ENCODE measurements around the gene CARS1.

Gene CARS1

DNA sequence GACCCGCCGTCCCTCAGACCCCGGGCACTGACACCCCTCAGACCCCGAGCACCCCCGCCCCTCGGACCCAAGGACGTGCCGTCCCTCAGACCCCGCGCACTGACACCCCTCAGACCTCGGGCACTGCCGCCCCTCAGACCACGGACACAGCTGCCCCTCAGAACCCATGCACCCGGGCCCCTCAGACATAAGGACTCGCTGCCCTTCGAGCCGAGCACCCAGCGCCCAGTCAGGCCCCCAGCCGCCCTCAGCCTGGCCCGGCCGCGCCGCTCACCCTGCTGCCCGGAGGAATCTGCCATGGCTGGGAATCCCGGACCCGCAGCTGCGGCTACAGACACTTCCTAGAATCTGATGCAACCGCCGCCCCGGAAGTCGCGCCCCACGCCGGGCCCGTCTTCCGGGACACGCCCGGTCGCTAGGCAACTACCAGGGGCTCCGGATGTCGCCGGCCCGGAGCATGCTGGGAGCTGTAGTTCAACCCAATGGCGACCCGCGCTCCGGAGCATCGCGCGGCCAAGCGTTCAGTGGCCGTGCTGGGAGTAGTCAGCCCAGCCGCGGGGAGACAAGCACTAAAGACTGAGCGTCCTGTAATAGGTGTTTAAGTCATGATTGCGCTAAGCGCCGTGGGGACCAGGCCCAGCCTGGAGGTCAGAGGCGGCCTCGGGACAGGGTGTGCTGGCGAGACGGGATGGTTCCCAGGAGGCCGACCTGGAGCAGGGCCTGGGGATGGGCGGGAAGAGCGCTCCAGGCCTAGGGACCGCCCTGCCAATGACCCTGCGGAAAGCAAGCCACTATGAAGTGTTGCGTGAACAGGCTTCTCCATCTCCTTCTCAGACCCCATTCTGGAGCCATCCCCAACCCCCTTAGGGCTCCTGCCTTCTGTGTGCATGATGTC is at the start of gene CARS1:
Gene CARS1 (minus strand): TSS at position 355 of the 895 bp plus-strand sequence. CDS start 56 bp downstream, at position 299.
- in situ Hi-C loops (cut with MboI; ENCODE audit: low sequenced_read_pairs), result no loop called here

DNA sequence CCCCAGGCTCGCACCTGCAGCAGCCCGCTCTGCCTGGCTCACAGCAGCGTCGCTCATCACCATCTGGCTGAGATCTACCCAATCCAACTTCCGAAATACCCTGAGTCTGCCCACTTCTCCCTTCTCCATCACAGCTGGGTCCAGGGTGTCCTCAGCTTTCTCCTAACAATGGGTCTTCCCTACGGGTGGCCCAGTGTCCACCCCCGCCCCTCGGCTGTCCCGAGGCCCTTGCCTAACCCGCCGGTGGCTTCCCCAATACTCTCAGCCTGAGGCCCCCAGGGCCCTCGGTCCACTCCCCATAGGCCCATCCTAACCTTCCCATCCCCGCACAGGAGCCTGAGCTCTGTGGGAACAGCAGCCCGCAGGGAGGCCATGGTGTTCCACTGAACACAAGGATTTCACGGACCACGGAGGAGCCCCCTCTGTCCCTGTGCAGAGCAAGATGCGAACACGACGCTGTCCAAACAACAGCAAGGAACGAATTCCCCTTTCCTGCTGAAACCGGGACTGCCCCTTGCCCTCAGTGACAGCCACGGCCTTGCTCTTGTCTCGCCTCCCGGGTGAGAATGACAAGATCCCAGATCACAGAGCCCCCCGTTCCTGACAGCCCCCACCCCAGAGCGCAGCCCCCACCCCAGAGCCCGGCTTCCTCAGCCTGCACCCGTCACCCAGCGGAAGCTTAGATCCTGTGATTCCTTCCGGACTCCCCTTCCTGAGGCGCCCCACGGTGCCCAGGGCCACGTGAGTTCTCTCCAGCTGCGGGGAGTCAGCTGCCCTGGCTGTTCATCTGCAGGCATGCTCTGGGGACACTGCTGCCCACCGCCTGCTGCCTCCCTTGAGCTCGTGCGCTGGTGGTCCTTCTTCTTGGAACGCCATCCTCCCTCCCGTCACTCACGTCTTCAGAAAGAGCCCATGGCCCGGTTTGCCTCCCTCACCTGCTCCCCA is 48.8 kb upstream of the CARS1 start:
- in situ Hi-C loops (cut with MboI; ENCODE audit: low sequenced_read_pairs), result no loop called here

- in situ Hi-C loops (cut with MboI; ENCODE audit: low sequenced_read_pairs), result no loop called here
Measured at GRCh38 chr11:3104961-3105790, 48.0 kb upstream of the CARS1 start.

- in situ Hi-C loops (cut with MboI; ENCODE audit: low sequenced_read_pairs), result no loop called here
Measured at GRCh38 chr11:3104051-3104714, 47.0 kb upstream of the CARS1 start.

GRCh38 chr11:3103076-3103475 is 45.9 kb upstream of the CARS1 start:
- in situ Hi-C loops (cut with MboI; ENCODE audit: low sequenced_read_pairs), result no loop called here

GRCh38 chr11:3102641-3102921 is 45.4 kb upstream of the CARS1 start:
- in situ Hi-C loops (cut with MboI; ENCODE audit: low sequenced_read_pairs), result no loop called here

DNA sequence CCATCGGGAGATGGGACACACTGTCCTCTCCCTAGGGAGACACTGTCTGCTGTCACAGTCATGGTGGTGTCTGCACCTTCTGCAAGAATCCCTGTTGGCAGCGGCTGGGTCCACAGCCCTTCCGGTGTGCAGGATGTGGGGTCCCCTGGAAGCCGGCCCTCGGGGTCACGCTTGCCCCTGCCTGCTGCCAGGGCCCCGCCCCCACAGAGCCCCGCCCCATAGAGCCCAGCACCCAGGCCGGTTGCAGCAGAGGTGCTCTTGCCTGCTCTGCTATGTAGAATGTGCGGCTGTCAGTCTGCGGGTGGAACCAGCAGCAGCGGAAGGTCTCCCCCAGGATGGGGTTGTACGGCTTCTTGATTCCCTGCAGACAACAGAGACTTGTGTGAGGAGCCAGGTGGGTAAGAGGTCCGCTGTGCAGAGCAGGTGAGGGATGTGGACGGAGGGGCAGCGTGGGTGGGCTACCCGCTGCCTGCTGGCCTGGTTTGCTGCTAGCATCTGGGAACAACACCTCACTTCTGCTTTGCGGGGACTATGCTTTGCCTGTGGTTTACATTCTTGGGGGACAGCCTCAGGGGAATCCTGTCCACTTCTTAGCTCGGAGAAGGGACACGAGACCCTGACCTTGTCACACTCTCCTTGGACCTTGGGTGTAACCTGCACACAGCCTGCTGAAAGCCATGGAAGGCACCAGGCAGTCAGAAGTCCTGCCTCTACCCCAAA is 44.9 kb upstream of the CARS1 start:
- in situ Hi-C loops (cut with MboI; ENCODE audit: low sequenced_read_pairs), result no loop called here

DNA sequence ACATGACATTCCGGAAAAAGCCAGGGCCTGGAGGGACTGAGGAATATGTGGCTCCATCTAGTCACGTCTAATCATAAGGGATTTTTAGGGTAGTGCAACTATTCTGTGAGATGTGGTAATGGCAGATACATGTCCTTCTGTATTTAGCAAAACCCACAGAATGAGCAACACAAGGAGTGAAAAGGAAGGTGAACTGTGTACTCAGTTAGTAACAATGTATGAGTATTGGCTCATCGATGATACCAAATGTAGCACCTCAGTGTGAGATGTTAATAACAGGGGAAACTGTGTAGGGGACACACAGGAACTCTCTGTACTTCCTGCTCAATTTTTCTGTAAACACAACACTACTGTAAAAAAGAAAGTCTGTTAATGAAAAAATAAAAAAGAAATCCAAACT is 42.0 kb upstream of the CARS1 start:
- in situ Hi-C loops (cut with MboI; ENCODE audit: low sequenced_read_pairs), result no loop called here

GRCh38 chr11:3096909-3097530 is 39.8 kb upstream of the CARS1 start:
- in situ Hi-C loops (cut with MboI; ENCODE audit: low sequenced_read_pairs), result no loop called here

GRCh38 chr11:3095712-3096361 is 38.6 kb upstream of the CARS1 start:
- in situ Hi-C loops (cut with MboI; ENCODE audit: low sequenced_read_pairs), result no loop called here

- in situ Hi-C loops (cut with MboI; ENCODE audit: low sequenced_read_pairs), result no loop called here
Measured at GRCh38 chr11:3094223-3094824, 37.1 kb upstream of the CARS1 start.

DNA sequence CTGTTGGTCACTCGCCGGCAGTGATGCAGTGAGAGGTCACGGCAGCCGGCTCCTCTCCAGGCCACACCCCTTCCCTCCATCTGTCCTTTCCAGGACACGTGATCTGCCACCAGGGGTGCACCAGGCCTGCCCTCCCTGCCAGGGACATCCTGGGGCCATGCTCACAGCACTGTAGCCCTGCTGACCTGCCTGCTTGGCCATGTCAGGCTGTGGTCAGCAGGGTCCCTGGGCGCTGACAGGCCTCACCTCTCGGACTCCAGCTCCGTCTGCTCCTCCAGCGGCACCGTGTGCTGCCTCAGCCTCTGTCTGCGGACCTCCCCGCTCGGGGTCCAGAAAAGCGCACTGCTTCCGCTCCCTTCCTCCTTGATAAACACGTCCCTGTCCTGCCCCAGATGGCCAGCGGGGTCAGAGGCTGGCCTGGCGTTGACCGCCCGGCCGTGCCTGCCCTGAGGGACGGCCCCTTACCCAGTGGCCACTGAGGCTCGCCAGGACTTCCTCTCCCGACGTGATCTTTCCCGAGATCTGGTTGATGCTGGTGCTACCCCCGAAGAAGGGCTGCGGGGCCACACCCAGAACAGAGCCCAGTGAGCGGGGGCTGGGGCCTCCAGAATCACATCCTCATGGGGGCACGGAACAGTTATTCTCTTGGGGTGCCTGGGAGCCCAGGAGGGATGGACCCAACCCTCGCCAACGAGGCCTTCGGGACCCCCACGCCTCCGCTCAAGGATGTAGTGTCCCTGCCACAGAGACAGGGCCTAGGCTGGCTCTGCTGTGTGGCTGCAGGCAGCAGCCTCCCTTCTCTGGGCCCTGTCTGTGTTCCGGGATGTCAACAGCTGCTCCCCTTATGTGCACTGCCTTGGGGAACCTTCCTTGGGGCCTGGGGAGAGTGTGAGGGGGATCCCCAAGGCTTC is 36.3 kb upstream of the CARS1 start:
- in situ Hi-C loops (cut with MboI; ENCODE audit: low sequenced_read_pairs), result no loop called here

DNA sequence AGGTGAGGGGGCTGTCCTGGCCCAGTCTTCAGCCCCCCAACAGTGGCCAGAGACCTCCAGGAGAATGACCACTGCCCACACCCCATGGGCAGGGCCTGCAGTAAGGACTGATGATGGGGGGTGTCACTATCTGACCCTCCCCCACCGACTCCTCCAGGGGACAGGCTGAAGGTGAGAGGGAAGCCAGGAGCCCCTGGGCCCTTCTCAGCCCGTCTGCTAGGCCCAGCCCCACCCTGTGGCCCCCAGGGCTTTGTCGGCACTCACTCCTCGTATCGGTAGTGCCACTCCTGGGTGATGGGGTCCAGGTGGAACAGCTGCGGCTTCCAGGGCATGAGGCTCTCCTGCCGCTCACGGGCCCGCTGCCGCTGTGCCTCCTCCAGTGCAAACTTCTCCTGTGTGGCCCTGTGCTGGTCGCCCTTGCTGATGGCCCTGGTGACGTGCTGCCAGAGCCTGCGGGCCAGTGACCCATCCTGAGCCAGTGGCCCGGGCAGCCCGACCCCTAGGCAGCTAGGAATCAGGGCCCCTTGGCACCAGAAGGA is 35.4 kb upstream of the CARS1 start:
- in situ Hi-C loops (cut with MboI; ENCODE audit: low sequenced_read_pairs), result no loop called here

GRCh38 chr11:3091846-3092602 is 34.8 kb upstream of the CARS1 start:
- in situ Hi-C loops (cut with MboI; ENCODE audit: low sequenced_read_pairs), result no loop called here

DNA sequence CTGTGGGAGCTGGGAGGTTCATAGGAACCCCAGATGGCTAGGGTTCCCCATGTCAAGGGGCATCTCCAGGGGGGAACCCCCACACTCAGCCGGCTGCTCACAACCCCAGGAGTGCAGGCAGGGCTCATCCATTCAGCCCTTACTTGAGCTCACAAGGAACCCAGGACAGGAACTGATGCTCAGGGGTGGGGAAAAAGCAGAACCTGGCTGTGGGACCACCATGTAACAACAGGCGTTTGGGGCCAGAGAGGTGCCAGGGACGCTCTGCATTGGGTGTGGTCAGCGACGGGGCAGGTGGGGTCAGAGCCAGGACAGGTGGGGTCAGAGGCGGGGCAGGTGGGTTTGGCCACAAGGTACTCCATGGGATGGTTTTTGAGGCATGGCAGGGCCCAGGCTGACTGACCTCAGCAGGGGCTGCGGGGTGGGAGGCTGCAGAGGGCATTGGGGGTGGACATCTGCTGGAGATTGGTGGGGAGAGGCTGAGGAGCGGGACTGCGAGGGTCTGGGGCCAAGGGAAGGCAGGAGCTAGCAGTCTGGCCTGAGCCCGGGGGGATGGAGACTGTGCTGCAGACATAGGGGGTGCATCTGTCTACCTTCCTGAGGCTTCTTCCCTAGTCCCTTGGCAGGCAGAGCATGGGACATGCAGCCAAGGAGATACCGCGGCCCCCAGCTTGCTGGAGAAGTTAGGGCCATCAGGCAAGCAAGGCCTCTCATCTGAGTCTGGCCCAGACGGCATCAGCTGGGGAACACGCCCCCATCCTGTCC is 34.0 kb upstream of the CARS1 start:
- in situ Hi-C loops (cut with MboI; ENCODE audit: low sequenced_read_pairs), result no loop called here

Data from HL-60/S4 treated with phorbol 12-myristate 13-acetate at 8.2 ng/mL for 4 days and 3 days (cell line).